NCI-H2196 treated with DMSO at 0.1 percent for 48 hours (cell line): Measurements from ENCODE around the gene ZYX.
"Not testable (repeated sequence)": the region's sequence is repeated elsewhere in the genome, so short reads cannot be mapped to it uniquely, and the experiment has no call there.

Source experiments
- DNase-seq: peaks from one replicate; lab custom pipeline; 2025; ENCODE audit not compliant: unreplicated experiment; lab: John Stamatoyannopoulos, UW

ZYX gene

DNA sequence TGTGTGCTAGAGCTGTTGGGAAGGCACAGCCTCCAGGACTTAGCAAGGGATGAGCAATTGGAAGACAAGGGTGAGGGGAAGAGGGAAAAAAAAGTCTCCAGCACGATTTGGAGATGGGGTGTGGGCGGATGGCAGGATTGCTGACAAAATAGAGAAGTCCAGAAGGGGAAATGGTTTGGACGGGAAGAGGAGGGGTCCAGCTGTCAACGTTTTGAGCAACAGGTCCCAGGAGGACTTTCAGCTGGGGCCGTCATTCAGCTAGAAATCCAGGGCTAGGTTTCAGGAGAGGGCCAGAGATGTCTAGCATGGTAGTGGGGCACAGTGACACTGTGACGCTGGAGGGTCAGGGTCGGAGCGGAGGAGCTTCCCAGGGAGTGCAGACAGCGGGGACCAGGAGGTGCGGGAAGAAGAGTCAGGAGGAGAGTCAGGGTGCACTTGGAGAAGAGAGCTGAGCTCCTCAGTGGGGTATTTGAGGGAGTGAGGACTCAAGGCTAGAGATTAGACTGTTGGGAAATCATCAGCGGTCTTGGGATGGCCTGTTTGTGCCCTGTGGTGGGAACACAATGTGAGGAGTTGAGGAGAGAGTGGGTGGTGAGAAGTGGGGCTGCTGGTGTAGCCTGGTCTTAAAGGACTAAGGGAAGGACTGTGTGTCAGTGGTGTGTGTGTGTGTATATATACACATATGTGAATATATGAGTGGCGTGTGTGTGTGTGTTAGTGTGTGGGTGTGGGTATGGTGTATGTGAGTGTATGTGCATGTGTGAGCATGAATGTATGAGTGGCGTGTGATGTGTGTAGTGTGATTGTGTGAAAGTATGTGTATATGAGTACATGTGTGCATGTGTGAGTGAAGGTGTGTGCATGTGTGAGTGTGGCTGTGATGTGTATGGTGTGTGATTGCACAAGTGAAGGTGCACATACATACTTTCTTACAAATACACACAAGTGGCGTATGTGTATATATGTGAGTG is 3.8 kb downstream of the ZYX start:
- no peak for DNase-seq

DNA sequence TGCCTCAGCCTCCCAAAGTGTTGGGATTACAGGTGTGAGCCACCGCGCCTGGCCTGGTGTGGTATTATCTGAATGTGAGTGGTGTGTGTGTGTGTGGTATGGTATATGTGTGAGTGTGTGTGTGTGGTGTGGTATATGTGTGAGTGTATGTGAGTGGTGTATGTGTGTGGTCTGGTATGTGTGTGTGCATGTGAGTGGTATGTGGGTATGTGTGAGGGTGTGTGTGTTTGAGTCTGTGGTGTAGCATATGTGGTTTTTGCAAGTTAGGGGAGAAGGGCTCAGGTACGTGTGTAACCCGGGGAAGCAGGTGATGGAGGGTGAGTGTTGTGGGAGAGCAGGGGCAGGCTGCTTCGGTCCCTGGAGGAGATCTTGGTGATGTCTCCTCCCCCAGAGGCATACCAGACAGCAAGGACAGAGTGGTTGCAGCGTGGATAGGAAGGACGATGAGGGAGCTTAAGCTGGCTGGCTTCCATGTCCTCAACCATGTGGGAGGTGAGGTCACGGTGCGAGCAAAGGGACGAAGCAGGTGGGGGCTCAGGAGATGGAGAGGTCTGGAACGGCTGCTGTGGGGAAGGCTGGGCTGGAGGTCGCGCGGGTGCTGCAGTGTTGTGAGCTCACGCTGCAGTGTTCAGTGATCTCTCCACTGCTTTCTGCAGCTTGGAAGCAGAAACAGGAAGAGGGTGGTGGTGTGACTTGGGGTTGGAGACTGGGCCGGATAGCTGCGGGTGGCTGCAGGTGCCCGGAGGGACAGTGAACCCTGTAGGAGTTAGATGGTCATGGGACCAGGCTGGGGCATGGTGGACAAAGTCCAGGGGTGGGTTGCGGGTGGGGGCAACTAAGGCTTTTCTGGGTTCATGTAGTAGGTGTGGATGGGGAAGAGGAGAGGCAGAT is 5.0 kb downstream of the ZYX start:
- no peak for DNase-seq

DNA sequence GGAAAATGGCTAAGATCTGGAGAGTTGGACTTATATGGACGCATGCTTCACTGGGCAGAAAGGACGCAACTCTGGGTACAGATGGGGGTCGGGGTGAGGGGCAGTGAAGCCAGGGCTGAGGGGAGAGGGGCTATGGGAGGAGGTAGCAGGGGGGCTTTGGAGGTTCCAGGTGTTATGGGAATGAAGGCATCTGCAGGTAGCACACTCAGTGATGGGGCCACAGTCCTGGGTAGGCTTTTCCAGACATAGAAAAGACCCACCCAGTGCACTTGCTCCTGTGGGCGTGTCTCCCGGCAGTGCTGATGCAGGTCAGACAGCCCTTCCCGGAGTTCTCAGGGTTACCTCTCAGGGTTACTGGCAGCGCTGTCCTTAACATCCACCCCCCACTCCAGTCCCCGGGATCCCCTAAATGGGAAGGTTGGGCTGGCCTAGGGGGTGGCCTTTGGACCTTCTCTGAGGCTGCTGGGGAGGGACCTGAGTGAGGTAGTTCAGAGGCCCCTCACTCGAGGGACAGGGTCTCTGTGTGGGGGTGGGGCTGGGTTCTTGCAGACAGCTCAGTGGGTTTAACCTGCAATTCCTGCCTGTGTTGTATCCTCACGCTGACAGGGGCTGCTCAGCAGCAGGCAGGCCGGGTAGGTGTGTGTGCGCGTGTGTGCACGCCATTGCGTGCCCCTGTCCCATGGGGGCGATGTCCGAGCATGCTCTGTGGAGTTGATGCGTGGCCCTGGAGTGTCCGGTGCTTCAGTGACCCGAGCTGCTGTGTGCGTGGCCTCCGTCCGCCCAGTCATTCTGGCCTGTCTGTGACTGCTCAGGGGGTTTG is 6.2 kb downstream of the ZYX start:
- no peak for DNase-seq

DNA sequence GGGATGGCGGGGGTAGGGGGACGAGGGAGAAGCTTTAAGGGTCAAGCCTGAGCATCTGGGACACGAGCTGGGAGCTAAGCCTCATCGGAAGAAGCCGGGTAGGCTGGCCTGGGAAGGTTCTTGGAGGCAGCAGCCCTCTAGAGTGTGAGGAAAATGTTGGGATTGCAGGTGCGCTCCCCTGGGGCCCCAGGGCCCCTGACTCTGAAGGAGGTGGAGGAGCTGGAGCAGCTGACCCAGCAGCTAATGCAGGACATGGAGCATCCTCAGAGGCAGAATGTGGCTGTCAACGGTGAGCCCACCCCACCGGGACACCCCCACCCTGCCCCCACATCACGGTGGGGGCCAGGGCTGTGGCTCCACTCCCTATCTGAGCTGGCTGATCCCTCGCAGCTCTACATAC is 6.9 kb downstream of the ZYX start:
- no peak for DNase-seq

DNA sequence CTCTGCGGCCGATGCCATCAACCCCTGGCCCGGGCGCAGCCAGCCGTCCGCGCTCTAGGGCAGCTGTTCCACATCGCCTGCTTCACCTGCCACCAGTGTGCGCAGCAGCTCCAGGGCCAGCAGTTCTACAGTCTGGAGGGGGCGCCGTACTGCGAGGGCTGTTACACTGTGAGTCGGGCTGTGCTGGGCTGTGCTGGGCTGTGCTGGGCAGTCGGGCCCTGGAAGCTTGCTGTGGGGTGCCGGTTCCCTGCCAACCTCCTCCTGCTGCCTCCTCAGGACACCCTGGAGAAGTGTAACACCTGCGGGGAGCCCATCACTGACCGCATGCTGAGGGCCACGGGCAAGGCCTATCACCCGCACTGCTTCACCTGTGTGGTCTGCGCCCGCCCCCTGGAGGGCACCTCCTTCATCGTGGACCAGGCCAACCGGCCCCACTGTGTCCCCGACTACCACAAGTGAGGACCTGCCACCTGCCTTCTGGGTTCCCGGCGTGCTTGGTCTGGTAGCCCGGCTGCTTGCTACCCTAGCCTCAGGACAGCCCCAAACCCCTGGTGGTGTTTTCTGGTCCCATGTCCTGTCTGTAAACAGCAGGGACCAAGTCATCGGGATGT is 7.5 kb downstream of the ZYX start:
- DNase-seq: no peak

DNA sequence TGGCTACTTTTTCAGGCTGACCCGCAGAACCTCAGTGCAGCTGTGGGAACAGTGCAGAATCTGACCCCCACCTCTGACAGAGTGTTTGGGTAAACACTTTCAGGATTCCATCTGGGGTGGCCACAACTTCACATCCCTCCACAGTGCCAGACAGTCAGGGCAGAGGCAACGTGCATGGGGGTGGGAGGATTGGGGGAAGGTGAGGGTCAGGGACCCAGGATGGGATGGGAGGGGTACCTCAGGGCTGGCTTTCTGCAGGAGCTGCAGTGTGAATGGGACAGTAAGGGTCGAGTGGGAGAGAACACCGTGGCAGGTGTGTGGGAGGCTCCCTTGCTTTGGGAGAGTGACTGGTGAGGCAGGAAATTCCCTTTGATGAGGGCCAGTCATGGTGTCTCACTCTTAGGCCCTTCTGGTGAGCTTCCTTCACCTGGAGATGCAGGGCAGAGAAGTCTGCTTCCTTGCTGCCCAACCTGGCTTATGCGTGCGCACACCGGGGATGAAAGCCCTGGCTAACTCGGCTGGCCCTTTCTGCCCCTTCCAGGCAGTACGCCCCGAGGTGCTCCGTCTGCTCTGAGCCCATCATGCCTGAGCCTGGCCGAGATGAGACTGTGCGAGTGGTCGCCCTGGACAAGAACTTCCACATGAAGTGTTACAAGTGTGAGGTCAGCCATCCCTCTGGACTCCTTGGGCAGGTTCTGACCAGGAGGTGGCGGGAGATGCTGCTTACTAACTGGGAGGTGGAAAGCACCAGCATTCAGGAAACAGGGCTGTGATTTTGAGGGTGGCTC is 8.4 kb downstream of the ZYX start:
- DNase-seq: no peak

DNA sequence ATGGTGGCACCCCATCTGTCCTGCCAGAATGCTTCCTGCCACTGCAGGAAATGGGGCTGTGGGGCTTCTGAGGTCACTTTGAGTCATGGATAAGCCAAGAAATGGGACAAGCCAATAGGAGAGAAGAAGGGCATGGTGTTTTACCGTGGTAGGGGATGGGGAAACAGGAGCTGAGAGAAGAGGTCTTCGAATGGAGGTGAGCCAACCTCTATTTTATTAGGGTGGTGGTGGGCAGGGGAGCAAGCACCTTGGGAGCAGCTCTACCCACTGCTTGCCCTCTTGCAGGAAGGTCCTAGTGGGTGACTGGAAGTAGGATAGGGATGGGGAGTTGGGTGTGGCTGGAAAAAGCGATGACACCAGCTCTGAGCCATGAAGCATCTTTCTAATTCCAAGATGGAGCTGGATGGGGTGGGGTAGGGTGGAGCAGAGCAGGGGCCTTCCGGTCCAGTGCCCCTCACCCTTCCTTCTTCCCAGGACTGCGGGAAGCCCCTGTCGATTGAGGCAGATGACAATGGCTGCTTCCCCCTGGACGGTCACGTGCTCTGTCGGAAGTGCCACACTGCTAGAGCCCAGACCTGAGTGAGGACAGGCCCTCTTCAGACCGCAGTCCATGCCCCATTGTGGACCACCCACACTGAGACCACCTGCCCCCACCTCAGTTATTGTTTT is 9.1 kb downstream of the ZYX start:
- DNase-seq: no peak

DNA sequence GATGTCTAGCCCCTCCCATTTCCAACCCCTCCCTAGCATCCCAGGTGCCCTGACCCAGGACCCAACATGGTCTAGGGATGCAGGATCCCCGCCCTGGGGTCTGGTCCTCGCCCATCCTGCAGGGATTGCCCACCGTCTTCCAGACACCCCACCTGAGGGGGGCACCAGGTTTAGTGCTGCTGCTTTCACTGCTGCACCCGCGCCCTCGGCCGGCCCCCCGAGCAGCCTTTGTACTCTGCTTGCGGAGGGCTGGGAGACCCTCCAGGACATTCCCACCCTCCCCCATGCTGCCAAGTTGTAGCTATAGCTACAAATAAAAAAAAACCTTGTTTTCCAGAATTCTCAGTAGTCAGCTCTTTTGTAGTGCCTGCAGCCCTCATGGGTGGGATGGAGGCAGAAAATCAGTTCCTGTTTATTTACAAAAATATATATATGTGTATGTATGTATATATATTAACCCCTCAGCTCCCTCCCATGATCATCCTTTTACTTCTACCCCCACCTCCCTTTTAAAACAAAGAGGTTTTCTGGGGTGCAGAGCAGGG is 9.7 kb downstream of the ZYX start:
- DNase-seq: no peak

DNA sequence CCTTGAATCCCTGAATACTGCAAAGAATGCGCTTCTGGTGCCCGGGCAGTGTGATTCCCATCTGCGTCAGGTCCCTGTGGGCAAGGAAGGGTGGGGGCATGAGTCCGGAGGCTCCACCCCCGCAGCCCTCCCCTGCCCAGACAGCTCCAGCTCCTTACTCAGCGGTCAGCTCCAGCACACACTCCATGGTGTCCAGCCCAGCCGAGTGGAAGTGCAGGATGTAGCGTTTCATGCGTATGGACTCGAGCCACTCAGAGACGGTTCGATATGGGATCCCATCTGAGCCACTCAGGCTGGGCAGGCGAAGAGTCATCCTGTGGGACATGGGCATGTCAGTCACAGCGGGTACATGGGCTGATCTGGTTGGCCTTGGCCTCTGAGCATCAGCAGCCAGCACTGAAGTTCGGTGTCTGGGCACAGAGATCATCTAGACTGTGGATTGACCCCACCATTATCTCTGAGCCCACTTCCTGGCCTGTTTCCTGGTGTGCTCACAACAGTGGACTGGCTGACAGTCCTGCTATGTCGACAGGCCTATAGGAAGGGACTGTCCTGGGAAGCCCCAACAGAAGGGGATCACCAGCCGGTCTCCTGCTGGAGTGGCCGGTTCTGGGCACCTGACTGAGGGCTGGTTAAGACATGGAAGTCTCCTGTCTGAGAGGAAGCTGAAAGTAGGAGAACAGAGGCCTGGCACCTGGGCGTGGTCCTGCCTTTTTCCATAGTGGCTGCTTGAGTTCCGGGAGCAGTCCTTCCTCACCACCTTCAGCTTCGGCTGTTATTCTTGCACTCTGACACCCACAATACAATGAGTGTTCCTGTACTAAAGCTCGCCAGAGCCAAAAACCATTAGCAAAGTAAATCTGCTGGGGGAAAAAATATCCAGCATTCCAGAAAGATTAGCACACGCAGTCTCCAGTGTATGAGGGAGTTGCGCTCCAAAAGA is 10.6 kb downstream of the ZYX start:
- no peak for DNase-seq

DNA sequence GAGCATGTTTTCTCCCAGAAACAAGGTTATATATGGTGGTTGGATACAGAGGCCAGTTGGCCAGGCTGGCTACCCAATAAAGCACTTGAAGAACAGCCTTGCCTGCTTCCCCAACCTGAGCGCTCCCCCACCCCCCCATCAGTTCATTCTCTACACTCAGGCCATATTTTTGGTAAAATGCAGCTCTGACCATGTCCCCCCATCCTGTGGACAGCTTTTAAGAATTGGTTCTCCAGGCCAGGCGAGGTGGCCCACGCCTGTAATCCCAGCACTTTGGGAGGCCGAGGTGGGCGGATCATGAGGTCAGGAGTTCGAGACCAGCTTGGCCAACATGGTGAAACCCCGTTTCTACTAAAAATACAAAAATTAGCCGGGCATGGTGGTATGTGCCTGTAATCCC is 11.3 kb downstream of the ZYX start:
- not testable (repeated sequence) for DNase-seq

DNA sequence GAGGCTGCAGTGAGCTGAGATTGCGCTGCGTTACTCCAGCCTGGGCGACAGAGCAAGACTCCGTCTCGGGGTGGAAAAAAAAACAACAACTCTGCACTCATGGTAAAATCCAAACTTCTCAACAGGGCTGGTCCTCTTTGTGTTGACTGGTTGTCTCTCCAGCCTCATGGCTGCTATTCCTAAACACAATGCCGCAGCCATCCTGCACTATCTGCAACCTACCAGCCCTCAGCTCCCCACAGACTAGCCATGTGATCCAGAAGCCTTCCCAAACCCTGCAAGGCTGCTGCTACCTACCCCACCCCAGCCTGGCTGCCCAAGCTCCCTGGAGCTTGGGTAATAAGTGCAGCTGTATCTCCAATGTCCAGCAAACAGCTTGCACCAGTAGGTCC is 11.7 kb downstream of the ZYX start:
- DNase-seq: no peak

DNA sequence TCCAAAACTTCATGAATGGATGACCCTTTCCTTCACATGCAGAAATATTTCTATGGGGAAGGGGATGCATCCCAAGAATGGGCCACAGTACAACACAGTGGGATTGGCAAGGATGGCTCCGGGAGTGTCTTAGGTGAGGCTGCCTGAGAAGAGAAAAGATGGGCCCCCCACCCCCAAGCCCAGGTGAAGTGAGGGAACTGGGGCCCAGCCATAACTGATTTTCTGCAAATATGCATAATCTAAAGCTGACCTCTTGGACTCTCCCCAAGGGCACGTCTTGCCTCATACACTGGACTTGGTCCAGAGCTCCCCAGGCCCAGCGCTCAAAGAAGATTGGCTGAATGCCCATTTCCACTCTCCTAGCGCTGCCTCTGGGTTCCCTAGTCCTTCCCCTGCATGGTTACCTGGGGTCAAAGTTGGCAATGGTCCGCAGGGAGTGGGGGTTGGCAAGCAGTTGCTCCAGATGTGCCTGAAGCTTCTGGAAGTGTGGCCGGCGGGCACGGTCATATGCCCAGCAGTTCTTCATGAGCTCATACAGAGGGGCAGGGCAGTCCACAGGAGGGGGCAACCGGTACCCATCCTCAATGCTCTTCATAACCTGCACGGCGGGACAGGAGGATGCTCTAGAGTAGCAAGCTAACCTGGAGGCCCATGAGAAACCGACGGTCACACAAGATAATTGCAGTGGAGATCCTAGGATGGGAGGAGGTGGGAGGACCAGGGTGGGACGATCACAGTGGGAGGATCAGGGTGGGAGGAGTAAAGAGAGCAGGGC is 12.3 kb downstream of the ZYX start:
- DNase-seq: no peak

DNA sequence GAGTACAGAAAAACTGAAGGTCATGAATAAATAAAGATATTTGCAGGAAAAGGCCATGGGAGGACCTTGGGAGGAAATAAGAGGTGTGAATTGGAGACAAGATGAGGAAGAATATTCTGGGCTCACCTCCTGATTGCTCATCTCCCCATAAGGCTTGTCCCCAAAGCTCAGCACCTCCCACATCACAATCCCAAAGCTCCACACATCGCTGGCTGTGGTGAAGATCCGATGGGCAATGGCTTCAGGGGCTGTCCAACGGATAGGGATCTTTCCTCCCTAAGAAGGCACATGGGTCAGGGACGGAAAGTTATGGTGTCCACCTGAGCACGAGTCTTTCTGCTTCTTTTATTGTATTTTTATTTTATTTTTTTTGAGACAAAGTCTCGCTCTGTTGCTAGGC is 12.9 kb downstream of the ZYX start:
- DNase-seq: no peak

DNA sequence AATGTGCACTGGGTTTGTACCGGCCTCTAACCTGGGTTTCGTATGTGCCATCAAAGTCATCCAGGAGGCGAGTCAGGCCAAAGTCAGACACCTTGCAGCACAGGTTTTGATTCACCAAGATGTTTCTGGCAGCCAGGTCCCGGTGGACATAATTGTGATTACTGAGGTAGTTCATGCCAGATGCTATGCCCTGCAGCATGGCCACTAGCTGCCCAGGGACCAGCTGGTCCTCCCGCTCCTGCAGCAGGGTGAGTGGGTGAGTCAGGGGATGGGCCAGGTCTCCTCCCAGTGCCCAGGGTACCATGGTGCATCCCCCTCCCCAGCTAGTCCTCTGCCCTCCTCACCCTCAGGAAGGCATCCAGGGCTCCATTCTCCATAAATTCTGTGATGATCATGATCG is 13.6 kb downstream of the ZYX start:
- DNase-seq: no peak

DNA sequence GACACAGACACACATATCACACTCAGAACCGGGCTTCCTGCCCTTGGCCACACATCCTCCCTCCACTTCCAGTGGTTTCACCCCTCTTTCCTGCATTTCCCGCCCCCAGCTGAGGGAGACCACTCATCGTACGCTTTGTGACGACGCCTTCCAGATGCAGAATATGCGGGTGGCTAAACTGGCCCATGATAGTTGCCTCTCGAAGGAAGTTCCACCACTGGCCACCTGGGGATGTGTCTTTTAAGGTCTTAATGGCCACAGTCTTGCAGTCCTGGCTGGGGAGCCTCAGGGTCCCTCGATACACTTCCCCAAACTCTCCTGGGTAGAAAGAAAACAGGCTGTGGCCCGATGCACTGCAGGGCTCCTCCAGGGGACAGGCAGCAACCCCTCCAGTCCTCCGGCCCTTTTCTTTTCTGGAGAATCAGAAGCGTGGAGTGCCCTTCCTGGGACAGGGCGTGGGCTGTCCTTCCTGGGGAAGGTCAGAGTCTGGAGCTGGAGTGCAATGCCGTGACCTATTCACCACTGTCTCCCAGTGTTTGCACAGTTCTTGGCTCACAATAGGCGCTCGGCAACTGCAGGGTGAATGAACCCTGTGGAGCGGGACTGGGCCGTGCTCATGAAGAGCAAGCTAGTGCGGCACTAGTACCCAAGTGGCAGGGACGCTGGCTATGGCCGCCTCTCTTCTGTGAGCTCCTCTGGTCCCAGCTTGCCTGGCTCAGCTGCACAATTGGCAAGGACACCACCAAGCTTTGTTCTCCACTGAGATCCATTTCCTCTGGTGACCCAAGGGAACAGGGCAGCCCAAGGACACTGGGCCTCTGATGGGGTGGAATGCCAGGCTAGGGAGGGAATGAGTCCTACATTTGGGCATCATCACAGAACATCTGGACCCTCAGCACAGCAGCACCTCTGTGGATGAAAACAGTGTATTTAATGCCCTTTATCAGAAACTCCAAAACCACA is 14.3 kb downstream of the ZYX start:
- DNase-seq: no peak

DNA sequence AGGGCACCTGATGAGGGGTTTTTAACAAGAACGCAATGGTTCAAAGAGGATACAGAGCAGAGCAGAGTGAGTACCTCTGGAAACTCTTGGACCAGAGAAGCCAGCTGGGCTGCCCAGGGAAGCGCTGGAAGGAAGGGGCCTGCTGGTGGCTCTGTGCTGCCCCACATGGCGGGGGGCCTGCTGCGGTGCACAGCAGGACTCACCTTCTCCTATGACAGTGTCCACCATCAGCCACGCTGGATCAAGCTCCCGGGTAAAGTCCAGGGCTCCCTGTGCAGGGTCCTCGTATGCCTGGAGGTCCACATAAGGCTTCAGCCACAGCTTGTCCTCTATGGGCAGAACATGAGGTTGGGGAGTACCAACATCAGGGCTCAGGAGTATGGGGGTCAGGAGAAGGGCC is 15.0 kb downstream of the ZYX start:
- DNase-seq: no peak
